Natural killer cell (primary cell): Measurements from ENCODE around the gene PTCD2. TPM values are rescaled to one million over a fixed set of nuclear protein-coding genes. Genes with fewer than 3 reads are reported as not detected.

ENCODE experiments used
- ATAC-seq, 3 donors: fragments of 150-1000 bp in 2 of 3; fragments of 200-7000 bp in 1 of 3; cut with Tn5 transposase; 1 replicate in 1 of 3; 2 replicates in 2 of 3; pipeline ENCODE4 v1.10.0; 2021; ENCODE audit warnings: mild to moderate bottlenecking in 2 of 3, moderate library complexity in 2 of 3
- DNase-seq, 2 donors: peaks; one replicate each; pipeline versions ENCODE4 v3.0.0 to v3.0.0-alpha.2; 2013 to 2021; ENCODE audit warnings: mixed read lengths in 1 of 2
- H3K27ac ChIP-seq: one replicate; pipeline ENCODE4 v1.5.1; 2013; ENCODE audit warnings: mild to moderate bottlenecking, low read length
- H3K27me3 ChIP-seq: one replicate; pipeline ENCODE4 v1.6.1; 2013; ENCODE audit warnings: low read length; ENCODE audit not compliant: control insufficient read depth, insufficient read depth
- H3K36me3 ChIP-seq: one replicate; pipeline ENCODE4 v1.6.1; 2013; ENCODE audit warnings: low read length; ENCODE audit not compliant: control insufficient read depth, insufficient read depth
- H3K4me1 ChIP-seq: one replicate; pipeline ENCODE4 v1.6.1; 2013; ENCODE audit warnings: low read length; ENCODE audit not compliant: control insufficient read depth, insufficient read depth
- H3K4me3 ChIP-seq: one replicate; pipeline ENCODE4 v1.5.1; 2013; ENCODE audit warnings: low read length
- H3K9me3 ChIP-seq: one replicate; pipeline ENCODE4 v1.6.1; 2013; ENCODE audit warnings: low read length; ENCODE audit not compliant: control insufficient read depth, insufficient read depth
- H3K27ac Mint-ChIP-seq, 2 donors: one replicate each; pipeline ENCODE4 v1.8.0; 2022; ENCODE audit warnings: mild to moderate bottlenecking in 2 of 2, mixed read lengths in 2 of 2, moderate library complexity in 1 of 2
- H3K27me3 Mint-ChIP-seq, 2 donors: one replicate each; pipeline ENCODE4 v1.8.0; 2022; ENCODE audit warnings: low read depth in 2 of 2, mixed read lengths in 2 of 2
- H3K36me3 Mint-ChIP-seq: one replicate; pipeline ENCODE4 v1.8.0; 2022; ENCODE audit warnings: mixed read lengths
- H3K4me1 Mint-ChIP-seq, 2 donors: one replicate each; pipeline ENCODE4 v1.8.0; 2022; ENCODE audit warnings: mixed read lengths in 2 of 2
- H3K4me3 Mint-ChIP-seq: one replicate; pipeline ENCODE4 v1.8.0; 2022; ENCODE audit warnings: mild to moderate bottlenecking, moderate library complexity, mixed read lengths
- H3K9me3 Mint-ChIP-seq, 2 donors: one replicate each; pipeline ENCODE4 v1.8.0; 2022; ENCODE audit warnings: mixed read lengths in 2 of 2
- WGBS: methylation state at CpG from one replicate; pipeline ENCODE4 v1.1.7; 2013; ENCODE audit warnings: missing lambda C conversion rate; ENCODE audit not compliant: insufficient coverage; 5-methylcytosine and 5-hydroxymethylcytosine counted together
- intact Hi-C: fragments of 100-400 bp; cut with micrococcal nuclease; formaldehyde crosslinking; loops from one replicate; pipeline ENCODE4 v1.14.2; 2022
- total RNA-seq, 4 donors: library from RNA; stranded (reverse); fragments of 120-200 nt in 1 of 4; gene quantifications; one replicate each; pipeline versions ENCODE4 v1.2.3 to v1.2.4, GENCODE V29; 2013 to 2022
- TF ChIP-seq, protein P1 (sequence below): fragments of 200-600 bp; IDR thresholded peaks from one replicate; pipeline ENCODE4 v1.8.0; 2022; ENCODE audit warnings: antibody characterized with exemption

PTCD2 gene
- total RNA-seq, 3 donors from 2014 or later (not counting 1 experiment from before 2014, with no cell fraction given), result 4.9 to 5.9 (median 5.0) TPM

DNA sequence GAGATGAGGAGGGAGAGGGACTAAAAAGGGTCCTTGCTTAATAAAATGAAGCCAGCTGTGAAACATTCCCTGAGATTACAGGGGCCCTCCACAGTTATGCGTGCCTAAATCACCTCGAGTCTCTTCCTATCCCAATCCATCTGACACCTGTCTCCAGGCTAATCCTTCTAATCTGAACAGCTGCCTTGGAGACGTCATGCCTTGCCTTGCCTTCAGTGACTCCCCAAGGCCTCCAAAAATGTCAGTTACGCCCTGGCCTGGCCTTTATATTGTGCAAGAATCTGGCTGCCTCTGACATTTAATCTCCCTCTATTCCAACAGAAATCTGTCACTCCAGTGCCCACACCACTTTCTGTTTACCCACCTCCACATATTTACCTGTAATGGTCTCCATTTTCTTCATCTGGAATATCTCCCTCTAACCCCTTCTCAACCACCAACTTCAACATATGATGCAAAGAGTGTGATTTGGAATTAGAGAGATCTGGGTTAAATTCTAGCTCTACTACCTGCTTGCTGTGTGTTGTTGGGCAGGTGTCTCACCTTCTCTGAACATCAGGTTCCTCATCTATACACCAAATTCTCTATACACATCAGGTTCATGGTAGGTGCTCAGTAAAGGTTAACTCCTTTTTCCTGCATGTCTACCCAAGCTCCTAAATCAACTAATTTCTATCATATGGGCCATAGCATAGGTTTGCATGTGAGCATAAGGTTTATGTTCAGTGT is 57.9 kb downstream of the PTCD2 start:
- no peak for DNase-seq
- WGBS, result 75% methylated on average over 4 of the region's 4 CpGs
- Mint-ChIP-seq H3K9me3 (no peaks in the 10 kb centered on the region), H3K36me3 (no peaks in the 10 kb centered on the region), H3K4me3 (no peak overlapping the region), H3K4me1 (no peaks in the 10 kb centered on the region), H3K27me3 (peaks cover 9 to 20% of the 10 kb centered on the region in 2 donors), H3K27ac (no peak overlapping the region)
- H3K27me3 ChIP-seq, result no peaks in the 10 kb centered on the region
- intact Hi-C loops, result no loop called here
- H3K36me3 ChIP-seq, result no peaks in the 10 kb centered on the region
- H3K9me3 ChIP-seq, result no peaks in the 10 kb centered on the region
- H3K4me3 ChIP-seq, result no peak overlapping the region
- TF ChIP-seq, protein P1, sequence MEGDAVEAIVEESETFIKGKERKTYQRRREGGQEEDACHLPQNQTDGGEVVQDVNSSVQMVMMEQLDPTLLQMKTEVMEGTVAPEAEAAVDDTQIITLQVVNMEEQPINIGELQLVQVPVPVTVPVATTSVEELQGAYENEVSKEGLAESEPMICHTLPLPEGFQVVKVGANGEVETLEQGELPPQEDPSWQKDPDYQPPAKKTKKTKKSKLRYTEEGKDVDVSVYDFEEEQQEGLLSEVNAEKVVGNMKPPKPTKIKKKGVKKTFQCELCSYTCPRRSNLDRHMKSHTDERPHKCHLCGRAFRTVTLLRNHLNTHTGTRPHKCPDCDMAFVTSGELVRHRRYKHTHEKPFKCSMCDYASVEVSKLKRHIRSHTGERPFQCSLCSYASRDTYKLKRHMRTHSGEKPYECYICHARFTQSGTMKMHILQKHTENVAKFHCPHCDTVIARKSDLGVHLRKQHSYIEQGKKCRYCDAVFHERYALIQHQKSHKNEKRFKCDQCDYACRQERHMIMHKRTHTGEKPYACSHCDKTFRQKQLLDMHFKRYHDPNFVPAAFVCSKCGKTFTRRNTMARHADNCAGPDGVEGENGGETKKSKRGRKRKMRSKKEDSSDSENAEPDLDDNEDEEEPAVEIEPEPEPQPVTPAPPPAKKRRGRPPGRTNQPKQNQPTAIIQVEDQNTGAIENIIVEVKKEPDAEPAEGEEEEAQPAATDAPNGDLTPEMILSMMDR, result no peak
- no peak for ATAC-seq
- no peak overlapping the region for H3K27ac ChIP-seq
- no peaks in the 10 kb centered on the region for H3K4me1 ChIP-seq

DNA sequence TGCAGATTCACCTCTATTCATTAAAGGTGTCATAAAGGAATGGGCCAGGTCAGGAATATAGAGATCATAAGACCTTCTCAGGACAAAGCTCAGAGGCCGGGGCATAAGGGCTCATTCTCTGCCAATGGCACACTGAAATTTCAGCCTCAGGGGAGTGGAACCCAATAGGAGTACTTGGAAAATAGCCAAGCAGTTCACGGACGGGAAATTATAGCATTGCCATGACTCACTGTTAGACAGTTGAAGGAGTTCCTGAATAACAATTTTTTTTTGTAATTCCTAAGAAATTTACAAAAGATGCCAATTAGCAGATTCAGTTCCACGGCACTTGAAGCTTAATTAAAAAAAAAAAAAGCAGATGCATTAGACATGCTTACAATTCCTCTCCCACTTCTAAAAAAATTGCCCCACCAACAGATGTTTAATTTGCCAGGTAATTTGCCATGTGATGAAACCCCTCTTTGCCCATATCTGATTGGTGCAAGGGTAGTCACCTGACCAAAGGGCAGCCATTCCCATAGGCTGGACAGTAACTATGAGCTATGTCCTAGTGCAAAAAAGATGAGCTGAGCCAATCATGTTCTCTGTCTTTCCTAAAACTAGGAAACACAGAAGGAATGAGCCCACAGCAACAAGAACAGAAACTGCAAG is 58.6 kb downstream of the PTCD2 start:
- no peaks in the 10 kb centered on the region for H3K36me3 ChIP-seq
- no peak overlapping the region for H3K27ac Mint-ChIP-seq
- H3K4me1 ChIP-seq, result no peaks in the 10 kb centered on the region
- TF ChIP-seq, protein P1, result no peak
- no peak overlapping the region for H3K4me3 ChIP-seq
- H3K27me3 ChIP-seq, result no peaks in the 10 kb centered on the region
- 64% methylated on average over 4 of the region's 4 CpGs for WGBS
- H3K27me3 Mint-ChIP-seq, result peaks cover 9 to 20% of the 10 kb centered on the region in 2 donors
- intact Hi-C loops, result no loop called here
- no peaks in the 10 kb centered on the region for H3K36me3 Mint-ChIP-seq
- H3K4me3 Mint-ChIP-seq, result no peak overlapping the region
- H3K9me3 Mint-ChIP-seq, result no peaks in the 10 kb centered on the region
- DNase-seq (no peak), ATAC-seq (no peak)
- H3K27ac ChIP-seq, result no peak overlapping the region
- no peaks in the 10 kb centered on the region for H3K4me1 Mint-ChIP-seq
- no peaks in the 10 kb centered on the region for H3K9me3 ChIP-seq

DNA sequence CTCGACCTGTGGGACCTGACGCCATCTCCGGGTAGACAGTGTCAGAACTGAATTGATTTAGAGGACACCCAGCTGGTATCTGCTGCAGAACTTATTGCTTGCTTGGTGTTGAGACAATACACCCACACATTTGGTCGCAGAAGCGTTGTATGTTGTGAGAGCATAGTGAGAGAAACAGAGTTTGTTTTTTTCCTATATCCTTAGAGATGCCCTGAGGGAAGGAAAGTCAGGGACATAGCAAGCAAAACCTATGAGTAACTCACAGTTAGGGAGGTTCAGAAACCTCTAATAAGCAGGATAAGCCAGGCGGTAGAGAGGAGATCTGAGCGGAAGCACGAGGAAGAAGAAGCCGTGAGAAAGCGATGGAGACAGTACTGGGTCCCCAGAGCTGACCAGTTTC is 59.8 kb downstream of the PTCD2 start:
- 94% methylated on average over 9 of the region's 10 CpGs for WGBS
- peaks cover 9 to 20% of the 10 kb centered on the region in 2 donors for H3K27me3 Mint-ChIP-seq
- Histone ChIP-seq H3K27ac (no peak overlapping the region), H3K9me3 (no peaks in the 10 kb centered on the region), H3K4me3 (no peak overlapping the region), H3K4me1 (no peaks in the 10 kb centered on the region), H3K36me3 (no peaks in the 10 kb centered on the region), H3K27me3 (no peaks in the 10 kb centered on the region)
- H3K9me3 Mint-ChIP-seq, result no peaks in the 10 kb centered on the region
- no peak overlapping the region for H3K27ac Mint-ChIP-seq
- DNase-seq (no peak), ATAC-seq (no peak)
- TF ChIP-seq, protein P1, result no peak
- H3K4me3 Mint-ChIP-seq, result no peak overlapping the region
- intact Hi-C loops, result no loop called here
- no peaks in the 10 kb centered on the region for H3K36me3 Mint-ChIP-seq
- no peaks in the 10 kb centered on the region for H3K4me1 Mint-ChIP-seq
